Neural progenitor cell (in vitro differentiated cells): Measurements from ENCODE around the gene ZC3H13. TPM values are rescaled to one million over a fixed set of nuclear protein-coding genes. Genes with fewer than 3 reads are reported as not detected.
"Not testable (repeated sequence)": the region's sequence is repeated elsewhere in the genome, so short reads cannot be mapped to it uniquely, and the experiment has no call there.

Source experiments
- DNase-seq: peaks from one replicate; pipeline ENCODE4 v3.0.0-alpha.2; 2016; ENCODE audit warnings: low spot score
- H2AFZ ChIP-seq: fragments of 200-600 bp; sonication (generic); replicated peaks from 2 replicates; pipeline ENCODE4 v1.6.1; 2016; ENCODE audit warnings: antibody characterized with exemption
- H3F3A ChIP-seq: fragments of 200-600 bp; sonication (generic); 2 replicates; pipeline ENCODE4 v1.6.1; 2016; ENCODE audit warnings: antibody characterized with exemption, low read depth
- H3K27ac ChIP-seq: fragments of 200-600 bp; sonication (generic); 2 replicates; pipeline ENCODE4 v1.5.1; 2016; ENCODE audit warnings: mild to moderate bottlenecking
- H3K27me3 ChIP-seq: fragments of 200-600 bp; sonication (generic); 2 replicates; pipeline ENCODE4 v1.6.1; 2016; ENCODE audit warnings: mild to moderate bottlenecking, moderate library complexity
- H3K36me3 ChIP-seq: fragments of 200-600 bp; sonication (generic); 2 replicates; pipeline ENCODE4 v1.5.1; 2016
- H3K4me1 ChIP-seq: fragments of 200-600 bp; sonication (generic); 2 replicates; pipeline ENCODE4 v1.6.1; 2016; ENCODE audit warnings: mixed run types
- H3K4me2 ChIP-seq: fragments of 200-600 bp; sonication (generic); 2 replicates; pipeline ENCODE4 v1.6.1; 2016
- H3K4me3 ChIP-seq: fragments of 200-600 bp; sonication (generic); 2 replicates; pipeline ENCODE4 v1.5.1; 2016
- H3K79me2 ChIP-seq: fragments of 200-600 bp; sonication (generic); 2 replicates; pipeline ENCODE4 v1.6.1; 2016; ENCODE audit warnings: low read depth
- H3K9ac ChIP-seq: fragments of 200-600 bp; sonication (generic); 2 replicates; pipeline ENCODE4 v1.6.1; 2016
- H3K9me3 ChIP-seq: fragments of 200-600 bp; sonication (generic); 2 replicates; pipeline ENCODE4 v1.5.1; 2016; ENCODE audit warnings: low read depth
- H4K20me1 ChIP-seq: fragments of 200-600 bp; sonication (generic); 2 replicates; pipeline ENCODE4 v1.6.1; 2016; ENCODE audit warnings: low read depth
- H3K27ac Mint-ChIP-seq: 3 replicates; pipeline ENCODE4 v1.8.0; 2021; ENCODE audit warnings: mixed read lengths
- H3K27me3 Mint-ChIP-seq: 2 replicates; pipeline ENCODE4 v1.8.0; 2022; ENCODE audit warnings: low read depth, mild to moderate bottlenecking, inconsistent platforms, moderate library complexity, mixed read lengths; ENCODE audit not compliant: insufficient read depth
- H3K36me3 Mint-ChIP-seq: 3 replicates; pipeline ENCODE4 v1.8.0; 2021; ENCODE audit warnings: mixed read lengths
- H3K4me1 Mint-ChIP-seq: 3 replicates; pipeline ENCODE4 v1.8.0; 2021; ENCODE audit warnings: mixed read lengths
- H3K4me3 Mint-ChIP-seq: 3 replicates; pipeline ENCODE4 v1.8.0; 2021; ENCODE audit warnings: mild to moderate bottlenecking, moderate library complexity, mixed read lengths
- H3K9me3 Mint-ChIP-seq: 3 replicates; pipeline ENCODE4 v1.8.0; 2020; ENCODE audit warnings: mixed read lengths
- EZH2 ChIP-seq: fragments of 200-600 bp; sonication (generic); IDR thresholded peaks from 2 replicates; pipeline ENCODE4 v1.6.1; 2017; ENCODE audit warnings: antibody characterized with exemption, mild to moderate bottlenecking, moderate library complexity
- EZH2phosphoT487 ChIP-seq: fragments of 200-600 bp; sonication (generic); IDR thresholded peaks from 2 replicates; pipeline ENCODE4 v1.6.1; 2017; ENCODE audit warnings: antibody characterized with exemption
- total RNA-seq: library from RNA; depleted of rRNA; stranded (reverse); fragments of >200 nt; gene quantifications from 2 replicates; pipeline ENCODE4 v1.2.3, GENCODE V29; 2015; ENCODE audit warnings: low replicate concordance
- TF ChIP-seq, protein P1 (sequence below): fragments of 200-600 bp; sonication (generic); IDR thresholded peaks from 2 replicates; pipeline ENCODE4 v1.5.1; 2017; ENCODE audit warnings: antibody characterized with exemption, mild to moderate bottlenecking

Gene ZC3H13
- total RNA-seq, 1 donor from 2014 or later, result 41.4 TPM

DNA sequence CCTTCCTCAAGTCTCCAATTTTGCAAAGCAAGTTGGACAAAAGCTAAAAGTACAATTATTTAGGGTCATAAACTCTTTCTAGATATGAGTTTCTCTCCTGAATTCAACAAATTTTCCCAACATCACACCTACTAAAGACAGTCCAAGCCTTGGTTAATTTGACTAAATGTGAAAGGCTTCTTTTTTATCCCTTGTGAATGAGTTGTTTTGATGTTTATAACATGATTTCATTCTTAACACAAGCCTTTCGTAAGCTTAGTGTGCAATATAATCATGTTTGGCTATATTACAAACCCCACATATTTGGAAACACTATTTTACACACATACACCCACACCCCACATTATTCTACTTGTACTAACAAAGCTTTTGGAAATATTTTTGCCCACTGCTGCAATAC is 57.3 kb downstream of the ZC3H13 start:
- H2AFZ ChIP-seq, result no peak overlapping the region
- H3K4me1 Mint-ChIP-seq, result peaks cover 3% of the 10 kb centered on the region
- no peaks in the 10 kb centered on the region for H3K36me3 ChIP-seq
- H3K36me3 Mint-ChIP-seq, result peaks cover 25% of the 10 kb centered on the region
- no peak overlapping the region for H3K4me2 ChIP-seq
- no peaks in the 10 kb centered on the region for H3K79me2 ChIP-seq
- H3K4me3 Mint-ChIP-seq, result no peak overlapping the region
- no peak for DNase-seq
- no peak overlapping the region for H3K9ac ChIP-seq
- peaks cover 3% of the 10 kb centered on the region for H3K27me3 Mint-ChIP-seq
- no peaks in the 10 kb centered on the region for H3F3A ChIP-seq
- H3K4me1 ChIP-seq, result no peaks in the 10 kb centered on the region
- no peak overlapping the region for H3K4me3 ChIP-seq
- peaks cover 5% of the 10 kb centered on the region for H4K20me1 ChIP-seq
- no peak overlapping the region for H3K27ac ChIP-seq
- H3K27ac Mint-ChIP-seq, result no peak overlapping the region
- no peaks in the 10 kb centered on the region for H3K9me3 Mint-ChIP-seq
- H3K9me3 ChIP-seq, result no peaks in the 10 kb centered on the region
- no peak for TF ChIP-seq EZH2phosphoT487
- TF ChIP-seq, protein P1, sequence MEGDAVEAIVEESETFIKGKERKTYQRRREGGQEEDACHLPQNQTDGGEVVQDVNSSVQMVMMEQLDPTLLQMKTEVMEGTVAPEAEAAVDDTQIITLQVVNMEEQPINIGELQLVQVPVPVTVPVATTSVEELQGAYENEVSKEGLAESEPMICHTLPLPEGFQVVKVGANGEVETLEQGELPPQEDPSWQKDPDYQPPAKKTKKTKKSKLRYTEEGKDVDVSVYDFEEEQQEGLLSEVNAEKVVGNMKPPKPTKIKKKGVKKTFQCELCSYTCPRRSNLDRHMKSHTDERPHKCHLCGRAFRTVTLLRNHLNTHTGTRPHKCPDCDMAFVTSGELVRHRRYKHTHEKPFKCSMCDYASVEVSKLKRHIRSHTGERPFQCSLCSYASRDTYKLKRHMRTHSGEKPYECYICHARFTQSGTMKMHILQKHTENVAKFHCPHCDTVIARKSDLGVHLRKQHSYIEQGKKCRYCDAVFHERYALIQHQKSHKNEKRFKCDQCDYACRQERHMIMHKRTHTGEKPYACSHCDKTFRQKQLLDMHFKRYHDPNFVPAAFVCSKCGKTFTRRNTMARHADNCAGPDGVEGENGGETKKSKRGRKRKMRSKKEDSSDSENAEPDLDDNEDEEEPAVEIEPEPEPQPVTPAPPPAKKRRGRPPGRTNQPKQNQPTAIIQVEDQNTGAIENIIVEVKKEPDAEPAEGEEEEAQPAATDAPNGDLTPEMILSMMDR, result no peak
- no peak for TF ChIP-seq EZH2
- H3K27me3 ChIP-seq, result no peaks in the 10 kb centered on the region

DNA sequence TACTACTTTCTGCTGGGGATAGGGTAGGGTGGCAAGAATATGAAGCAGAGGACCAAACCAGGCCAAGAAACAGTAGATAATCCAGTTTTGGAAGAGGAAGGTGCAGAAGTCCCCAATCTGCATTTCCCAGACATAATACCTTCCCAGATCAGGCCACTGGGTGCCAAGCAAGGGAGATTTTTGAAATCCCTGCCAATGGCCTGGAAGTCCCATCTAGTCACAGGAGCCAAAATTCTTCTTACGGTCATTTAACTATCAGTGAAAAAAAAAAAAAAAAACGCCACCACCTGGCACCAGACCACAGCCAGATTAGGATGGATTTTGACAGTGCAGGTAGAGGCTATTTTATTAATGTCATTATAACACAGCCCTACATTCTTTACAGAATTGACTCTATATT is 57.8 kb downstream of the ZC3H13 start:
- Mint-ChIP-seq H3K36me3 (peaks cover 21% of the 10 kb centered on the region), H3K4me3 (no peak overlapping the region), H3K4me1 (peaks cover 3% of the 10 kb centered on the region), H3K27me3 (peaks cover 3% of the 10 kb centered on the region), H3K9me3 (no peaks in the 10 kb centered on the region), H3K27ac (no peak overlapping the region)
- Histone ChIP-seq H3K4me3 (no peak overlapping the region), H3K79me2 (no peaks in the 10 kb centered on the region), H3K4me2 (no peak overlapping the region), H3K36me3 (no peaks in the 10 kb centered on the region), H3F3A (no peaks in the 10 kb centered on the region), H2AFZ (no peak overlapping the region), H3K4me1 (no peaks in the 10 kb centered on the region), H4K20me1 (peaks cover 5% of the 10 kb centered on the region), H3K27me3 (no peaks in the 10 kb centered on the region), H3K27ac (no peak overlapping the region), H3K9ac (no peak overlapping the region), H3K9me3 (no peaks in the 10 kb centered on the region)
- no peak for TF ChIP-seq EZH2phosphoT487
- TF ChIP-seq, protein P1, result no peak
- TF ChIP-seq EZH2, result no peak
- DNase-seq, result no peak

- Mint-ChIP-seq H3K36me3 (peaks cover 35% of the 10 kb centered on the region), H3K27me3 (no peaks in the 10 kb centered on the region), H3K9me3 (no peaks in the 10 kb centered on the region), H3K4me3 (no peak overlapping the region), H3K27ac (no peak overlapping the region), H3K4me1 (peaks cover 3% of the 10 kb centered on the region)
- H3K27me3 ChIP-seq, result no peaks in the 10 kb centered on the region
- H3K4me3 ChIP-seq, result no peak overlapping the region
- H3K9ac ChIP-seq, result no peak overlapping the region
- peaks cover 14% of the 10 kb centered on the region for H3K36me3 ChIP-seq
- no peak overlapping the region for H3K4me2 ChIP-seq
- DNase-seq, result no peak
- no peak overlapping the region for H3K27ac ChIP-seq
- TF ChIP-seq EZH2phosphoT487 (no peak), EZH2 (no peak)
- TF ChIP-seq, protein P1, result no peak
- H4K20me1 ChIP-seq, result peaks cover 5% of the 10 kb centered on the region
- H3F3A ChIP-seq, result no peaks in the 10 kb centered on the region
- no peak overlapping the region for H2AFZ ChIP-seq
- H3K4me1 ChIP-seq, result no peaks in the 10 kb centered on the region
- no peaks in the 10 kb centered on the region for H3K79me2 ChIP-seq
- no peaks in the 10 kb centered on the region for H3K9me3 ChIP-seq
These were observed 62.9 kb downstream of the ZC3H13 start for GRCh38 chr13:45989607-45990006.

DNA sequence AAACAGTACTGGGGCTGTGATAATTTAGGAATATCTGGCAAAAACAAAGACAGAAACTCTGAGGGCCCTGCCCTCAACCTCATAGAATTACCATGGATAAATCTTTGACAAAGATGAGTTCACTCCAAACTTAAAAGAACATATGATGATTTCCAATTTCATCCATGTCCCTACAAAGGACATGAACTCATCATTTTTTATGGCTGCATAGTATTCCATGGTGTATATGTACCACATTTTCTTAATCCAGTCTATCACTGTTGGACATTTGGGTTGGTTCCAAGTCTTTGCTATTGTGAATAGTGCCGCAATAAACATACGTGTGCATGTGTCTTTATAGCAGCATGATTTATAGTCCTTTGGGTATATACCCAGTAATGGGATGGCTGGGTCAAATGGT is 71.4 kb downstream of the ZC3H13 start:
- H3K27ac Mint-ChIP-seq, H3K4me1 Mint-ChIP-seq, H3K4me3 Mint-ChIP-seq: not testable (repeated sequence)

More for the DNA sequence above, 71.4 kb downstream of the ZC3H13 start:
- H3K9ac ChIP-seq, H4K20me1 ChIP-seq, H3K27me3 Mint-ChIP-seq, H3K4me1 ChIP-seq, H3F3A ChIP-seq, H3K9me3 Mint-ChIP-seq, H3K4me3 ChIP-seq, H3K4me2 ChIP-seq, H2AFZ ChIP-seq, H3K27ac ChIP-seq, H3K27me3 ChIP-seq, DNase-seq, H3K9me3 ChIP-seq: not testable (repeated sequence)
- H3K36me3 ChIP-seq, result peaks cover 38% of the 10 kb centered on the region
- peaks cover 54% of the 10 kb centered on the region for H3K36me3 Mint-ChIP-seq
- peaks cover 15% of the 10 kb centered on the region for H3K79me2 ChIP-seq
